Brain microvascular endothelial cell (primary cell): Measurements from ENCODE around the gene SATB1.

Experiments
- DNase-seq: peaks from one replicate; pipeline ENCODE4 v3.0.0-alpha.2; 2020
- H3K27ac ChIP-seq: fragments of 250-450 bp; sonication (Bioruptor Pico); 2 replicates; pipeline ENCODE4 v1.5.1; 2020; ENCODE audit warnings: mild to moderate bottlenecking, moderate library complexity
- H3K27me3 ChIP-seq: fragments of 250-450 bp; sonication (Bioruptor Pico); replicated peaks from 2 replicates; pipeline ENCODE4 v1.5.1; 2020; ENCODE audit warnings: mild to moderate bottlenecking
- H3K36me3 ChIP-seq: fragments of 250-450 bp; sonication (Bioruptor Pico); replicated peaks from 2 replicates; pipeline ENCODE4 v1.5.1; 2020; ENCODE audit warnings: mild to moderate bottlenecking
- H3K4me3 ChIP-seq: 2 replicates; pipeline ENCODE4 v1.5.1; 2011; ENCODE audit warnings: low read depth, mild to moderate bottlenecking, control low read depth, low read length, moderate library complexity
- in situ Hi-C: cut with HindIII; loops from 2 replicates; pipeline ENCODE4 v1.10.0; 2017; ENCODE audit warnings: low sequenced_read_pairs, low pct_ligation_motif_present
- TF ChIP-seq, protein P1 (sequence below): IDR thresholded peaks from 2 replicates; pipeline ENCODE4 v1.5.1; 2011; ENCODE audit warnings: low read depth, mild to moderate bottlenecking, moderate library complexity, low read length, control low read depth, inconsistent platforms; ENCODE audit errors: missing control alignments

The SATB1 gene

GRCh38 chr3:18447720-18448119, 22.6 kb upstream of the SATB1 start:
- no peak for DNase-seq
- TF ChIP-seq, protein P1, sequence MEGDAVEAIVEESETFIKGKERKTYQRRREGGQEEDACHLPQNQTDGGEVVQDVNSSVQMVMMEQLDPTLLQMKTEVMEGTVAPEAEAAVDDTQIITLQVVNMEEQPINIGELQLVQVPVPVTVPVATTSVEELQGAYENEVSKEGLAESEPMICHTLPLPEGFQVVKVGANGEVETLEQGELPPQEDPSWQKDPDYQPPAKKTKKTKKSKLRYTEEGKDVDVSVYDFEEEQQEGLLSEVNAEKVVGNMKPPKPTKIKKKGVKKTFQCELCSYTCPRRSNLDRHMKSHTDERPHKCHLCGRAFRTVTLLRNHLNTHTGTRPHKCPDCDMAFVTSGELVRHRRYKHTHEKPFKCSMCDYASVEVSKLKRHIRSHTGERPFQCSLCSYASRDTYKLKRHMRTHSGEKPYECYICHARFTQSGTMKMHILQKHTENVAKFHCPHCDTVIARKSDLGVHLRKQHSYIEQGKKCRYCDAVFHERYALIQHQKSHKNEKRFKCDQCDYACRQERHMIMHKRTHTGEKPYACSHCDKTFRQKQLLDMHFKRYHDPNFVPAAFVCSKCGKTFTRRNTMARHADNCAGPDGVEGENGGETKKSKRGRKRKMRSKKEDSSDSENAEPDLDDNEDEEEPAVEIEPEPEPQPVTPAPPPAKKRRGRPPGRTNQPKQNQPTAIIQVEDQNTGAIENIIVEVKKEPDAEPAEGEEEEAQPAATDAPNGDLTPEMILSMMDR = no peak
- Histone ChIP-seq H3K4me3 (no peak overlapping the region), H3K27me3 (peaks cover 23% of the 10 kb centered on the region), H3K36me3 (no peaks in the 10 kb centered on the region), H3K27ac (no peak overlapping the region)
- in situ Hi-C loops = no loop called here

DNA sequence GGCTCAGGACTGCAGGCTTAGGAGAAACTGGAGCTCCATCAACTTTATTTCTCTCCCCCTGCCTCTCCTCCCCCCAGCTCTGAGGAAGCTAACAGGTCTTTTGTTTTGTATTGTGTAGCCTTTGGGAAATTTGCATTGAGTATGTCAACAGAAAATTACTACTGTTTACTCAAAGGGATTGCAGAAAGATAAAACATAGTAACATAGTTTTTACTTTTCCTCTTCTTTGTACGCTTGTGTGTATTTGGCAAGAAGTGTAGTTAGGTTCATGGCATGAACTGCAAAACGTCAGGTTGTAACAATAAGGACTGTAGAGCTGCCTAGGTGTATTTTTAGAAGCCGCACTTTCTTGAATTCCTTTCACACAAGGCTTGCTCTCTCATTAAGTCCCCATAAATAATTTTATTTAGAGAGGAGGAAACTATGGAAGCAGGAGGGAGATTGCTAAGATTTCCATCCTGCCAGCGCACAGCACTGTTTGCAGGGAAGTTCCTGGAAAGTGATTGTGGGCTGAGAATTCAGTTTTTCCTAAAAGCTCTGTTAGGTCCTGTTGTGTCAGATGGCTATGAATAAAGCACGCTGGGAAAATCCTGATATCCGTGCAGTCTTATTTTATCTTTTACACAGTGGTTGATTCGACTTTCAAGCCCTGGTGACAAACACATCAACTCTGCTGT, 21.1 kb upstream of the SATB1 start:
- H3K36me3 ChIP-seq = no peaks in the 10 kb centered on the region
- H3K27me3 ChIP-seq = peaks cover 23% of the 10 kb centered on the region
- DNase-seq = no peak
- in situ Hi-C loops = no loop called here
- TF ChIP-seq, protein P1 = no peak
- H3K27ac ChIP-seq = no peak overlapping the region
- no peak overlapping the region for H3K4me3 ChIP-seq

DNA sequence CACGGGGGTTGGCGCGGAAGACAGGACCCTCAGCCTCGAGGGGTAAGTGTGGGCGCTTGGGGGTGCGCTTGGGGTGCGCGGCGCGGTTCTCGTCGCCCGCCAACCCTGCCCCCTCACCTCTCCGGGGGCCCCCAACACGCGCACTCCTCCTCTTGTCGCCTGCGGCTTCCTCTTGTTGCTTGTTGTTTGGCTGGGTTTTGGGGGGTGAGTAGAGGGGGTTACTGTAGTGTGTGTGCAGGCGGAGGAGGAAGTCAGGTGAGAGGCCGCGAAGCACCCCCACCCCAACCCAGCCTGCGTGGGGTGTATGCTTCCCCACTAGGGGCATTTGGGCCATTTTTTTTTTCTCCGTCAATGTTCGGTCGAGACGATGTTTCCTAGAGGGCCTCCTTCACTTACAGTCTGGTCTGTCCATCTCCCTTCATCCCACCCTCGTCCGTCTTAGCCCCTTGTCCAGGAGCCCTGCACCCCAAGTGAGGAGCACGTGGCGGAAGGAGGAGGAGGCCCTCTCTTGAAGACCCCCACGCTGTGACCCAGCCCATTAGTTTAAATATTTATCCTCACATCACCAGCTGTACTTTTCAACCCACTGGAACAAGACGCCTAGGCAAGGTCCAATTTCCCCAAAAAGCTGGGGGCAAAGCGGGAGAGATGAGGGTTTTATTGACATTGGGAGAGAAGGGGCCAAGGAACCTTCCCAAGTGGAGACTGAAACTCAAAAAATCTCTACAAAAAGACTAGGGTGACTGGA, 20.4 kb upstream of the SATB1 start:
- TF ChIP-seq, protein P1 = no peak
- in situ Hi-C loops = no loop called here
- H3K4me3 ChIP-seq = peak overlapping the region; percentile 53
- peaks cover 23% of the 10 kb centered on the region for H3K27me3 ChIP-seq
- no peaks in the 10 kb centered on the region for H3K36me3 ChIP-seq
- DNase-seq = no peak
- H3K27ac ChIP-seq = no peak overlapping the region

DNA sequence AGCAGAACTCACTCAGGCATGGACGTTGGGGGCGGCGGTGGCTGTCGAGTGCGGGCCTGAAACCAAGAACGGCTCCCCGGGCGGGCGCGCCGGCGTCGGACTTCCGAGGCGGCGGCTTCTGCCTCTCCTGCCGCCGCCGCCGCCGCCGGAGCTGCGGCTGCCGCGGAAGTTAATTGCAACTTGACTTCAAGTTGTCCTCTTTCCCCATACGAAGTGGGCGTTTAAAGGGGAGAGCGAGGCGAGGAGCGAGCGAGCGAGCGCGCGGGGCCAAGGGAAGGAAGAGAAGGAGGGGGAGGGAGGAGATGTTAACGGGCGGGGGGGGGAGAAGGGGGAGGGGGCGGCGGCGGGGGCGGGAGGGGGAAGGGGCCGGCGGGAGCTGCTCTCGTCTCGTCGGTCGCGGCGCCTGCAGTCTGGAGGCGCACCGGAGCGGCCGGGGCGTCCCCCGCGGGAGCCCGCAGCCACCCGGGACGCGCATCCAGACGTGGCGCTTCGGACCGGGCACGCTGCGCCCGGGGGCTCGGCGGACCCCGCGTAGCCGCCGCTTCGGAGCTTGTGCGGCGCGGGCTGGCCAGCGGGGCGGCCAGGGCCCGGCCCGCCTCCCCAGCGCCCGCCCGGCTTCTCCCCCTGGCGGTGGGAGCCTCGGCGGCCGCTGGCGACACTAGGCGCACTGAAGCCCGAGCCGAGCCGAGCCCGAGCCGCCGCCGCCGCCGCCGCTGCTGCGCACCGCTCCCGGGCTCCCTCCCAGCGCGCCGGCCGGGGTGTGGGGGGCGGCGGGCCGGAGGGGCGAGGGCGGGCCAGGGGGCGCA, 19.7 kb upstream of the SATB1 start:
- H3K27ac ChIP-seq = no peak overlapping the region
- no peak for DNase-seq
- peak overlapping the region; percentile 55 for H3K4me3 ChIP-seq
- H3K36me3 ChIP-seq = no peaks in the 10 kb centered on the region
- H3K27me3 ChIP-seq = peaks cover 23% of the 10 kb centered on the region
- TF ChIP-seq, protein P1 = peak; percentile 33
- in situ Hi-C loops = no loop called here

GRCh38 chr3:18443665-18444594, 18.8 kb upstream of the SATB1 start:
- H3K4me3 ChIP-seq = peak overlapping the region; percentile 55
- in situ Hi-C loops = no loop called here
- no peaks in the 10 kb centered on the region for H3K36me3 ChIP-seq
- H3K27ac ChIP-seq = no peak overlapping the region
- DNase-seq = no peak
- peaks cover 23% of the 10 kb centered on the region for H3K27me3 ChIP-seq
- TF ChIP-seq, protein P1 = no peak
